Adrenal gland (tissue), 5 donors: ENCODE measurements around the gene FAM210A.

Experiments used
- POLR2A ChIP-seq, 2 donors: fragments of 450-650 bp; IDR thresholded peaks; one replicate each; pipeline ENCODE4 v1.6.1; 2017; ENCODE audit warnings: antibody characterized with exemption in 2 of 2, mild to moderate bottlenecking in 2 of 2, moderate library complexity in 1 of 2
- TF ChIP-seq, protein P1 (sequence below), 6 experiments: fragments of 450-650 bp in 4 of 6; fragments of 200-600 bp in 2 of 6; sonication (generic) in 1 of 6; IDR thresholded peaks; 1 replicate in 5 of 6; 2 replicates in 1 of 6; pipeline versions ENCODE4 v1.5.1 to v1.8.0; 2016 to 2021; ENCODE audit warnings: antibody characterized with exemption in 6 of 6, mild to moderate bottlenecking in 2 of 6, moderate library complexity in 1 of 6
- donor health status: DM: no; HTN: no; CAD: no.

DNA sequence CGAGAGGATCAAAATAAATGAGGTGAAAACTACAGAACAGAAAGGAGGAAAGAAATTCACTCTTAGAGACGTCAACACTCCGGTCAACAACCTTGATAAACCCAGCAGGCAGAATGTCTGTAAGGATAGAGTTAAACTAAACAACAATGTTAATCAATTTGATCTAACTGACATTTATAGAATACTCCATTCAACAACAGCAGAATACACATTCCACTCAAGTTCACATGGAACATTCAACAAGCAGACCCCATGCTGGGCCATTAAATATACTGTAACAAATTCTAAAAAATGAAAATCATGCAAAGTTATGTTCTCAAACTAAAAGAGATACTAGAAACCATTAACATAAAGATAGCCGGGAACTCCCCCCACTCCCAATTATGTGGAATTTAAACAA, 41.8 kb downstream of the FAM210A start:
- no peak for TF ChIP-seq POLR2A (IDR thresholded peaks at IDR 0.05)
- TF ChIP-seq, protein P1, sequence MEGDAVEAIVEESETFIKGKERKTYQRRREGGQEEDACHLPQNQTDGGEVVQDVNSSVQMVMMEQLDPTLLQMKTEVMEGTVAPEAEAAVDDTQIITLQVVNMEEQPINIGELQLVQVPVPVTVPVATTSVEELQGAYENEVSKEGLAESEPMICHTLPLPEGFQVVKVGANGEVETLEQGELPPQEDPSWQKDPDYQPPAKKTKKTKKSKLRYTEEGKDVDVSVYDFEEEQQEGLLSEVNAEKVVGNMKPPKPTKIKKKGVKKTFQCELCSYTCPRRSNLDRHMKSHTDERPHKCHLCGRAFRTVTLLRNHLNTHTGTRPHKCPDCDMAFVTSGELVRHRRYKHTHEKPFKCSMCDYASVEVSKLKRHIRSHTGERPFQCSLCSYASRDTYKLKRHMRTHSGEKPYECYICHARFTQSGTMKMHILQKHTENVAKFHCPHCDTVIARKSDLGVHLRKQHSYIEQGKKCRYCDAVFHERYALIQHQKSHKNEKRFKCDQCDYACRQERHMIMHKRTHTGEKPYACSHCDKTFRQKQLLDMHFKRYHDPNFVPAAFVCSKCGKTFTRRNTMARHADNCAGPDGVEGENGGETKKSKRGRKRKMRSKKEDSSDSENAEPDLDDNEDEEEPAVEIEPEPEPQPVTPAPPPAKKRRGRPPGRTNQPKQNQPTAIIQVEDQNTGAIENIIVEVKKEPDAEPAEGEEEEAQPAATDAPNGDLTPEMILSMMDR (IDR thresholded peaks at IDR 0.05) = no peak
